T-cell (primary cell): ENCODE data around the gene ANXA2R. TPM values are rescaled to one million over a fixed set of nuclear protein-coding genes. Genes with fewer than 3 reads are reported as not detected.

Experiments
- ATAC-seq, 4 experiments: fragments of 200-7000 bp in 3 of 4; fragments of 150-1000 bp in 1 of 4; cut with Tn5 transposase; replicated peaks in 1 of 4; 1 replicate in 3 of 4; 2 replicates in 1 of 4; pipeline ENCODE4 v1.10.0; 2021; ENCODE audit warnings: moderate library complexity in 3 of 4, mild to moderate bottlenecking in 2 of 4, moderate number of reproducible peaks in 1 of 4
- CTCF ChIA-PET, 2 donors: fragments of 300-600 bp; sonication (Branson Sonifier 250); formaldehyde crosslinking; loops; one replicate each; lab custom pipeline; 2022; ENCODE audit warnings: antibody characterized with exemption in 2 of 2; lab: Charles Lee
- POLR2A ChIA-PET, 2 donors: fragments of 300-600 bp; sonication (Branson Sonifier 250); formaldehyde crosslinking; loops; one replicate each; lab custom pipeline; 2022; ENCODE audit warnings: antibody characterized with exemption in 2 of 2; lab: Charles Lee
- DNase-seq, 35 experiments: peaks; one replicate each; pipeline versions ENCODE4 v3.0.0 to v3.0.0-alpha.2; 2013 to 2023
- H3K27ac ChIP-seq: one replicate; pipeline ENCODE4 v1.5.1; 2013; ENCODE audit warnings: low read length
- H3K27me3 ChIP-seq, 2 experiments: replicated peaks in 1 of 2; 1 replicate in 1 of 2; 2 replicates in 1 of 2; pipeline versions ENCODE4 v1.6.1 to v1.7.0; 2013; ENCODE audit warnings: low read length in 1 of 2, mixed read lengths in 1 of 2; ENCODE audit not compliant: control insufficient read depth in 2 of 2, insufficient read depth in 2 of 2; ENCODE audit errors: extremely low read depth in 1 of 2
- H3K36me3 ChIP-seq, 2 donors: 1 replicate in 1 of 2; 2 replicates in 1 of 2; pipeline versions ENCODE4 v1.6.1 to v1.7.0; 2013; ENCODE audit warnings: low read length in 1 of 2; ENCODE audit not compliant: control insufficient read depth in 2 of 2, insufficient read depth in 1 of 2; ENCODE audit errors: extremely low read depth in 1 of 2
- H3K4me1 ChIP-seq, 2 experiments: 1 replicate in 1 of 2; 2 replicates in 1 of 2; pipeline versions ENCODE4 v1.6.1 to v1.7.0; 2013; ENCODE audit warnings: low read length in 2 of 2, mixed read lengths in 1 of 2; ENCODE audit not compliant: insufficient read depth in 2 of 2, control insufficient read depth in 1 of 2; ENCODE audit errors: extremely low read depth in 1 of 2
- H3K4me3 ChIP-seq, 2 donors: 1 replicate in 1 of 2; 2 replicates in 1 of 2; pipeline versions ENCODE4 v1.5.1 to v1.7.0; 2013; ENCODE audit warnings: mild to moderate bottlenecking in 2 of 2, low read length in 1 of 2, moderate library complexity in 1 of 2; ENCODE audit not compliant: control insufficient read depth in 1 of 2; ENCODE audit errors: extremely low read depth in 1 of 2
- H3K9me3 ChIP-seq: 2 replicates; pipeline ENCODE4 v1.7.0; 2013
- H3K27ac Mint-ChIP-seq, 2 donors: one replicate each; pipeline ENCODE4 v1.8.0; 2020 to 2021; ENCODE audit warnings: mild to moderate bottlenecking in 2 of 2, mixed read lengths in 2 of 2
- H3K27me3 Mint-ChIP-seq, 2 donors: one replicate each; pipeline ENCODE4 v1.8.0; 2021 to 2022; ENCODE audit warnings: mixed read lengths in 2 of 2
- H3K36me3 Mint-ChIP-seq: one replicate; pipeline ENCODE4 v1.8.0; 2021; ENCODE audit warnings: mixed read lengths
- H3K4me1 Mint-ChIP-seq, 3 donors: one replicate each; pipeline ENCODE4 v1.8.0; 2020 to 2022; ENCODE audit warnings: mixed read lengths in 3 of 3, mild to moderate bottlenecking in 1 of 3
- H3K4me3 Mint-ChIP-seq, 3 donors: one replicate each; pipeline ENCODE4 v1.8.0; 2020 to 2022; ENCODE audit warnings: mild to moderate bottlenecking in 3 of 3, mixed read lengths in 3 of 3, moderate library complexity in 3 of 3
- H3K9me3 Mint-ChIP-seq, 3 donors: one replicate each; pipeline ENCODE4 v1.8.0; 2020 to 2022; ENCODE audit warnings: mixed read lengths in 3 of 3
- whole genome bisulfite sequencing: methylation state at CpG from one replicate; pipeline ENCODE4 v1.1.5; 2013; ENCODE audit warnings: missing lambda C conversion rate; ENCODE audit not compliant: insufficient coverage; 5-methylcytosine and 5-hydroxymethylcytosine counted together
- total RNA-seq, 35 experiments: library from RNA in 6 of 35; stranded (reverse) in 6 of 35; fragments of 120-200 nt in 1 of 35; gene quantifications; one replicate each; pipeline versions ENCODE4 v1.2.1 to v1.2.4 and lab custom pipeline; 2013 to 2026

Gene ANXA2R
- total RNA-seq, 5 donors from 2014 or later (not counting 1 experiment from before 2014, with no cell fraction given) = 47.8 to 64.1 (median 53.1) TPM

GRCh38 chr5:43016217-43016779 lies 23.8 kb downstream of the ANXA2R start:
- Mint-ChIP-seq H3K4me1 (peaks cover 45 to 54% (median 54%) of the 10 kb centered on the region in 3 donors), H3K27ac (peak overlapping the region; percentile 98 to 100), H3K9me3 (no peaks in the 10 kb centered on the region), H3K4me3 (peak overlapping the region; percentile 90 to 98 (median 98)), H3K27me3 (no peaks in the 10 kb centered on the region), H3K36me3 (no peaks in the 10 kb centered on the region)
- Histone ChIP-seq H3K4me3 (peak overlapping the region in 1 of 2 donors; percentile 70), H3K27me3 (no peaks in the 10 kb centered on the region), H3K4me1 (peaks cover 33 to 34% of the 10 kb centered on the region in 2 experiments), H3K27ac (peak overlapping the region; percentile 98), H3K36me3 (no peaks in the 10 kb centered on the region), H3K9me3 (no peaks in the 10 kb centered on the region)
- ChIA-PET CTCF (interaction anchor here (0.6 to 7.0 kb wide), 7 partner anchors 8 to 107 kb away, joined by 3 to 146 read pairs (median 7); no protein-coding TSS in a partner anchor), POLR2A (interaction anchor here (0.5 to 4.9 kb wide), 6 partner anchors 8 to 66 kb away, joined by 3 to 128 read pairs (median 23); no protein-coding TSS in a partner anchor)
- ATAC-seq (no peak), DNase-seq (no peak)
- 52% methylated on average over 2 of the region's 5 CpGs for WGBS

- Mint-ChIP-seq H3K27me3 (no peaks in the 10 kb centered on the region), H3K36me3 (no peaks in the 10 kb centered on the region), H3K4me3 (no peak overlapping the region), H3K27ac (peak overlapping the region; percentile 98 to 100), H3K9me3 (no peaks in the 10 kb centered on the region), H3K4me1 (peaks cover 56 to 60% (median 59%) of the 10 kb centered on the region in 3 donors)
- Histone ChIP-seq H3K27me3 (no peaks in the 10 kb centered on the region), H3K9me3 (no peaks in the 10 kb centered on the region), H3K4me1 (peaks cover 45% of the 10 kb centered on the region in 2 experiments), H3K4me3 (no peak overlapping the region), H3K36me3 (no peaks in the 10 kb centered on the region), H3K27ac (peak overlapping the region; percentile 9)
- ChIA-PET POLR2A (no interaction called here), CTCF (interaction anchor here in 1 of 2 donors (0.6 kb wide), 1 partner anchor 96 kb away, joined by 3 read pairs; no protein-coding TSS in a partner anchor)
- DNase-seq (no peak), ATAC-seq (no peak)
These were observed 25.6 kb downstream of the ANXA2R start for GRCh38 chr5:43014522-43014921.

- no peaks in the 10 kb centered on the region for H3K36me3 ChIP-seq
- H3K4me3 Mint-ChIP-seq = peak overlapping the region; percentile 85 to 87 (median 85)
- peaks cover 35 to 45% of the 10 kb centered on the region in 2 experiments for H3K4me1 ChIP-seq
- ChIA-PET CTCF (interaction anchor here in 1 of 2 donors (1.0 kb wide), 1 partner anchor 9 kb away, joined by 7 read pairs; no protein-coding TSS in a partner anchor), POLR2A (interaction anchor here in 1 of 2 donors (0.6 kb wide), 1 partner anchor 8 kb away, joined by 5 read pairs; no protein-coding TSS in a partner anchor)
- no peaks in the 10 kb centered on the region for H3K9me3 Mint-ChIP-seq
- no peaks in the 10 kb centered on the region for H3K27me3 Mint-ChIP-seq
- peak overlapping the region; percentile 96 to 99 for H3K27ac Mint-ChIP-seq
- H3K27ac ChIP-seq = peak overlapping the region; percentile 87
- no peaks in the 10 kb centered on the region for H3K9me3 ChIP-seq
- peak overlapping the region in 1 of 2 donors; percentile 97 for H3K4me3 ChIP-seq
- H3K36me3 Mint-ChIP-seq = no peaks in the 10 kb centered on the region
- DNase-seq (no peak), ATAC-seq (no peak)
- WGBS = 100% methylated on average over 1 of the region's 3 CpGs
- no peaks in the 10 kb centered on the region for H3K27me3 ChIP-seq
- H3K4me1 Mint-ChIP-seq = peaks cover 60 to 73% (median 62%) of the 10 kb centered on the region in 3 donors
These were observed 29.2 kb downstream of the ANXA2R start for GRCh38 chr5:43010935-43011315.

- WGBS = 1% methylated on average over 28 of the region's 35 CpGs
- Mint-ChIP-seq H3K4me3 (peak overlapping the region; percentile 85 to 87 (median 85)), H3K27ac (peak overlapping the region; percentile 96 to 99), H3K36me3 (no peaks in the 10 kb centered on the region), H3K9me3 (no peaks in the 10 kb centered on the region), H3K27me3 (no peaks in the 10 kb centered on the region), H3K4me1 (peaks cover 40 to 51% (median 42%) of the 10 kb centered on the region in 3 donors)
- Histone ChIP-seq H3K9me3 (no peaks in the 10 kb centered on the region), H3K4me3 (peak overlapping the region; percentile 54 to 97), H3K36me3 (no peaks in the 10 kb centered on the region), H3K27me3 (no peaks in the 10 kb centered on the region), H3K27ac (peak overlapping the region; percentile 87), H3K4me1 (peaks cover 22 to 34% of the 10 kb centered on the region in 2 experiments)
- POLR2A ChIA-PET = interaction anchor here (0.6 to 4.7 kb wide), 19 partner anchors 10 to 305 kb away, joined by 3 to 128 read pairs (median 7); partner anchors contain the start of genes HMGCS1 (in 1 of the 2) and ZNF131 (in 1 of the 2)
- ATAC-seq = peak; percentile 65 to 72 (median 71)
- CTCF ChIA-PET = interaction anchor here (0.7 to 4.9 kb wide), 18 partner anchors 9 to 476 kb away, joined by 3 to 97 read pairs (median 8); partner anchors contain the start of gene TMEM267 (in 1 of the 2)
- peak; percentile 83 to 97 (median 90) for DNase-seq
These were observed 31.6 kb downstream of the ANXA2R start for GRCh38 chr5:43008363-43009153.

- Mint-ChIP-seq H3K27ac (peak overlapping the region; percentile 96 to 99), H3K36me3 (no peaks in the 10 kb centered on the region), H3K9me3 (no peaks in the 10 kb centered on the region), H3K4me3 (peak overlapping the region; percentile 85 to 87 (median 85)), H3K4me1 (peaks cover 40 to 51% (median 42%) of the 10 kb centered on the region in 3 donors), H3K27me3 (no peaks in the 10 kb centered on the region)
- peak; percentile 75 to 77 (median 76) for ATAC-seq
- peak; percentile 73 to 91 (median 85) for DNase-seq
- Histone ChIP-seq H3K4me1 (peaks cover 22 to 34% of the 10 kb centered on the region in 2 experiments), H3K27ac (peak overlapping the region; percentile 87), H3K27me3 (no peaks in the 10 kb centered on the region), H3K36me3 (no peaks in the 10 kb centered on the region), H3K9me3 (no peaks in the 10 kb centered on the region), H3K4me3 (peak overlapping the region; percentile 54 to 97)
- WGBS = 0% methylated on average over 22 of the region's 25 CpGs
- ChIA-PET POLR2A (interaction anchor here (0.5 to 4.7 kb wide), 21 partner anchors 9 to 113 kb away, joined by 3 to 128 read pairs (median 7); no protein-coding TSS in a partner anchor), CTCF (interaction anchor here (0.7 to 4.9 kb wide), 18 partner anchors 9 to 477 kb away, joined by 3 to 97 read pairs (median 7); partner anchors contain the start of genes TMEM267 (in 1 of the 2) and ZNF131 (in 1 of the 2))
These were observed 32.2 kb downstream of the ANXA2R start for GRCh38 chr5:43007911-43008362.
